Measurements from ENCODE around the gene SYNPO2.
A peak's percentile ranks its signal among the peaks of the same experiment; 100 is the strongest.

The SYNPO2 gene

DNA sequence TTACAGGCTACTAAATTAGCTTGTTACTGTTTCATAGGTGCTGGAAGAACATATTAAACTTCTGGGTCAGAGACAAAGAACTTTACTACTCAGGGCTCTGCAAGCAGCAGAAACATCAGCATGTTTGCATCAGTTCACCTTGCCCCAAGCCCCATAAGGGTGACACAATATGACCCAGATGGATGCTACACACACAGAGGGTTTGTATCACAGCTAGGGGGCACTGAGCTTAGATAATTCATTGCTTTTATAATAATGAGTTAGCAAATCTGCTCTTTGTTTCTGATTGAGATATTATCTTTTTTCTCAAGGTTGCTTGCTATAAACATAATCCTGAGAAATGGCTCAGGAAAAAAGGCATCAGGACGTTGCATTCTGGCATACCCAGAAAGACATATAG is 4.8 kb upstream of the SYNPO2 start:
- no peak for DNase-seq

DNA sequence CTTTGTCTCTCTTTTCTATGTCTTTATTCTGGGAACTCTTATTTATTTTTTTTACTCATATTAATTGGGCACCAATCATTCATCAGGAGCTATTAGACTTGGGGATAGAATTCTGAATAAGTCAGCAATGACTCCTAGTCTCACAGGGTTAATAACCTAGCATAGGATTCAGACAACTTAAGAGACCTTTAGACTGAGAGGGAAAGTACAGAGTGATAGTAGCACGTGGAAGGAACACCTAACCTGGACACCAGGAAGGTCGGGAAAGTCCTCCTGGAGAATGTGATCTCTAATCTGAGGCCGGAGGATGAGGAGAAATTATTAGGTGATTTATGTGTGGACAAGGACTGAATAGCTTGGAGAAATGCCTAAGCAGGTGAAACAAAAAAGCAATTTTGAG is 3.9 kb upstream of the SYNPO2 start:
- DNase-seq, result no peak

DNA sequence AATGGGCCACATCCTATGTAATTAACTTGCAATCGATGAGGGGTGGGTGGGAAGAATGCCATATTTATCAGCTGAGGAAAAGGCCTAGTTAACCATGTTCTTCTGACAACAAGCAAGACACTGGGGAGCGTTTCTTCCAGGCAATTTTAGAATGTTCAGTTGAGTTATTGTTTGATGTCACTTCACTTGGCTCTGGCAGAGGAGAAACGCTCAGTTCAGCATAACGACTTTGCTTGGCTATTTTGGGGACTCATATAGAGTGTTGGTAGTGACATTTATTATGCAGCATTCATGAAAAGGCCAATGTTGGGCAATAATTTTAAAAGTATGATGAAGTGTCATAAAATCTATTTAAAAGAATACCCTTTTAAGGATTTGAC is 648 bp downstream of the SYNPO2 start:
- DNase-seq, result no peak

DNA sequence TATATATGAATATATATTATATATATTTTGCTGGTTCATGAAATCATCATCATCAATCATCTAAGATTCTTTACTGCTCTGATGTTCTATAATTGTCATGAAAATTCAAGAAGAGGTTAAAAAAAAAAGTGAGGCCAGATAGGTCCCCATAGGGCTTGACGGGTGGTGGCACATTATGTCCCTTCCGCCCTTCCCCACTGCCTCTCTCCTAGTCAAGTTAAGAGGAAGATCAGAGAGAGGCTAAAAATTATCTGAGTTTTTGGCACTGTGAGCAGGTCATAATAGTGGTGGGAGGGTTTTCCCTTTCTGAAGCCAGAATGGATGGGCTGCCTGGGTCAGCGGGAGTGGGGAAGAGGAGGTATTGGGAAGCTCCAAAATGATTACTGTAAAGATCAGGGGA is 5.4 kb downstream of the SYNPO2 start:
- no peak for DNase-seq

DNA sequence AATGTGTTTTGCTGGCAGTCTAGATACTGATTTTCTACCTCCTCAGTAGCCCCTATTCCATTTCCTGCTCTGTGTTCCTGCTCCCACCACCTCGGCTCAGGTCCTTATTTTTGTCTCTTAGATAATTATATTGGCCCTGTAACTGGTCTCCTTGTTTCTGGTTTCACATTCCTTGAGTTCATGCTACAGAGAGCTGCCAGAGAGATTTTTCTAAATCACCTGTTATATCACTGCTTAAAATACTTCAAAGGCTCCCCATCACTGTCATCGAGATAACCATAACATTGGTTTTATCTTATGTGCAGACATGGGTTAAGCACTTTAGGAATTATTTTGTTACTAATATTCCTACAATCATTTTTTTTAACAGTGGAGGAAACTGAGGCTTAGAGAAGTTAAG is 9.6 kb downstream of the SYNPO2 start:
- DNase-seq, result no peak

DNA sequence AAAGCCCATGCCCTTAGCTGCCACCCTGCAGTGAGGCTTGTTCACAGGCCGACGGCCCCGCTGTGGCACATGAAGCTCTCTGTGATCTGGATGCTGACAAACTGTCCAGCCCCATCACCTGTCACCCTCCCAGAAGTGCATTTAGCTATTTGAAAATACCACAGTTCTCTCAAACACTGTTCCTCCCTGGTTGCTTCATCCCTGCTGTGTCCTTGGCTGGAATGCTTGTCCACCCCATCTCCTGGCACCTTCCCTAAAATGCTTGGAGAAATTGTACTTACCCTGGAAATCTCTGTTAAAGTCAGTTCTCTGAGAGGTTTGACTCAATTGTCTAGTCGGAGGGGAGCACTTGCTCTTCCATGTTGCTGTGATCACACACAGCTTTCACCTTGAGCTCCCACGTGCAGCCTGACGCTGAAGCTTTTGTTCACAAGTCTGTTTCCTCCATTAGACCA is 10.1 kb downstream of the SYNPO2 start:
- no peak for DNase-seq

DNA sequence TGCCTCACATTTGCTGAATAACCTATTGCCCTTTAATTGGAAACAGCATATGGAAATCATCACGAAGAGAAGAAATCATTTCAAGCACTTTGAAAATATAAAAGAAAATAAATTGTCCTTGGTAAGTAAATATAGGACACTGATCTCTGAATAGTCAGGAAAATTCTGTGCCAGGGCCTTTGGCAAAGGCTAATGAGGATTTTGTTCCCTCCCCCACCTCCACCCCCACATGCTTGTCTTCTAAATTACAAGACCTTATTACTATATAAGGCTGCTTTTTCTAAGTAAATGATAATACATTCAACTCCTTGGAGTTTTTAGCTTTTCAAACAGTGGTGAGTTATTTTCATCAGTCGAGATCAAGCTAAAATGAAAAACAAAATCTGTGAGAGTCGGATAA is 15.8 kb downstream of the SYNPO2 start:
- DNase-seq, result no peak

DNA sequence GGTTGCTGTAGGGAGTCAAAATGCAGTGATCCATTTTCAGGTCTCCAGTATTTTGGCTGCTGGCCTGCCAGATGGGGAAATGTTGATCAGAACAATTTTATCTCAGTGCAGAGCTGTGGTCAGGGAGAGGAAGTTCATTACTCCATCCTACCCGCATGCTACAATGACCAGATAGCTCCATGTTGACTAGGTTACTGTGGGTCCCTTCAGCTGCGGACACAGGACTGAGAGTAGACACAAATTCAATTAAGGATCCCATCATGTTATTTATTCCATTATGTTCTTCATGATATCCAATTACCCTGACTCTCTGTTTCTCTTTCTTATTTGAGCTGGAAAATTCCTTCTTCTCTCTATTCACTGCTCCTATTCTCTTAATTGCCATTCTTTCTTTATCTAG is 16.3 kb downstream of the SYNPO2 start:
- DNase-seq, result no peak

DNA sequence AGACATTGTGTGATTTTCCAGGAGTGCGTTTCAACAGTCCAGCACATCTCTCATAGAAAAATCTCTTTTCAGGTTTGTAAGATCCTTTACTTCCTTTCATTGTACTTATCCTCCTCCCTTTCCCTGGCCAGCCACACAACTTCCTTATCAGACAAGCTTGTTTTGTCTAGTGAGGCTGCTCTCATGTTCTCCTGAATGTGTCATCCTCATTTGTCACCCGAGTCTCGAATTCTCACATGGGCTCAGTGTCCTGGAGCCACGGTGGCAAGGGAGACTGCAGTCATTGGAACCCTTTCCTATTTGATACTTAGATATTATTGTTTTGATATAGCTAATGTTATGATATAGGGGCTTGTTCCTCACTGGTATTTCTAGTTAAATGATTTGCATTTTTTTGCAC is 16.9 kb downstream of the SYNPO2 start:
- no peak for DNase-seq

DNA sequence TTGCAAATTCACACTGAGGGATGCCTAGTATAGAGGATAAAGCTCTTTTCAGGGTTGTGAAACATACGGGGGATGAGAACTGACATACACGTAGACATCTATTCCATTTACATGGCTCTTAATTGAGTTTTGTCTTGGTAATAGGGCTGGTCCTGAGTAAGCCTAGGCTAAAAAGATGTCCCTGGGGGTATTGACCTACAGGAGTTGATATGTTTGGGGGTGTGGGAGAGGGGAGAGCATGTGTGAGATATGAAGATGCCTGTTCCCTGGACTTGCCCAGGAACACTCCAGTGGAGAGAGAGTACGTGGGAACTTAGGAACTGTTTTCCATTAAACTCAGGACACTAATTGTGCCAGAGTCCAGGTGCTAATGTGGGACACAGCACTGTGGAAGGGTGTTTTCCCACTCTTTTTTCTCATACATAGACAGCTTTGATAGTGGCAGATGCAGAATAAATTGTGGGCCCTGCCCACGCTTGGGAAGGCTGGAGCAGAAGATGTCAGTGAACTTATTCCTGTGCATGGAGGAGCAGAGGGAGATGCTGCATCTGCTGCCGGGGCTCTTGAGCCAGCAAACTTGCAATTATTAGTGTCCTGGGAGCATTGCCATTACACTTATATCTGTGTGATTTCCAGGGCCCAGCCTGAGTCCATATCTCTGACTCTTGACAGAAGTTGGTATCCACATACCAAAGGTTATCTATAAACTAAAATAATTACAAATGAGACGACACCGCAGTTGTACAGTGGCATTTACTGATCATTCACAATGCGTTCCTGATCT is 20.7 kb downstream of the SYNPO2 start:
- DNase-seq, result no peak

DNA sequence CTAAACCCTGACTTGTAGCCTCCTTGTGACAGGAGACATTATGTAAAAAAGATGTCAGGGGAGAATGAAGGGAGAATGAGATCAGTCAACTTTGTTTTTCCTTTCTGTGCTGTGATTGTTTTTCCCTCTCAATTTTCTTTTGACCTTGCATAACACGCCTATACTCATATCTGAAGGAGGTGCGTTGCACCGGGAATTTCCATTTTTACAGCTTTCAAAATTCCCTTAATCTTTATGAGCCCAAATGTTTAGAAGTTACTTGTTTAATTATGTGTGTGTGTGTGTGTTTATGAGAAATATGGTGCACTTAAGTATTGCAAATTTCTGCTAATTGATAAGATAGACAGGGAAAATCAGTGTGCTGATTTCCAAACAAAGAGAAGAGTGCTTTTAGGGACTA is 21.6 kb downstream of the SYNPO2 start:
- DNase-seq, result no peak

DNA sequence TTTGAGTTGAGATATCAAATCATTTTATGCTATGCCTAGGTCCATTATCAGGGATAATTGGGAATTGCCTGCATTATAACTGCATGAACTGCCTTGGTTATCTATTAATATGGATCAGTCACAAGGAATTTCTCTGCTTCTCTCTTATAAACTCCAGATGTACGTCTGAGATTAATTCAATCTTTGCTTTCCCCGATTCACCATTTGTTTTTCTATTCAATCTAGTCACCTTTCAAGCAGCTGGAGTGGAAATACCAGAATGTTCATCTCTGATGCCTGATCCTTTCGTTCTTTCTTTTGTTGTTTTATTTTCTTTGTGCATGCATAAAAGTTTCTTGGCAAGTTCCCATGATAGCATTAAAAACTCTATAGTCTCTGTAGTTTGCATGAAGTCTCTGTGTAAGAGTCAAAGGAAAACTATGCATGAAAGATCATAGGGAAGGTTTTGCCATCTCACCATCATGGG is 22.6 kb downstream of the SYNPO2 start:
- DNase-seq, result no peak

DNA sequence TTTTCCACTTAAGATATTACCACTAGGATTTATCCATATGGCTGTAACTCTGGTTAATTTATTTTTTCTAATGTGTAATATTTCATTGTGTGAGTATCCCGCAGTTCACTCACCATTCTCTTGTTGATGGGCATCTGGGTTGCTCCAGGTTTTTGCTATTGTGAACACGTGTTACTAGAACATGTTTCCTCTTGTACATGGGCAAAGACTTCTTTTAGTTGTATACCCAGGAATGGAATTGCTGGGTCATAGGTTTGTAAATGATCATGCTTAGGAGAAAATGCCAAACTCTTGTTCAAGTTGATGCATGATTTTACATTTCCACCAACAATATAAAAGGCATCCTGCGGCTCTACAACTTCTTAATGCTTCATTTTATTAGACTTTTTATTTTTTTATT is 26.8 kb downstream of the SYNPO2 start:
- no peak for DNase-seq

DNA sequence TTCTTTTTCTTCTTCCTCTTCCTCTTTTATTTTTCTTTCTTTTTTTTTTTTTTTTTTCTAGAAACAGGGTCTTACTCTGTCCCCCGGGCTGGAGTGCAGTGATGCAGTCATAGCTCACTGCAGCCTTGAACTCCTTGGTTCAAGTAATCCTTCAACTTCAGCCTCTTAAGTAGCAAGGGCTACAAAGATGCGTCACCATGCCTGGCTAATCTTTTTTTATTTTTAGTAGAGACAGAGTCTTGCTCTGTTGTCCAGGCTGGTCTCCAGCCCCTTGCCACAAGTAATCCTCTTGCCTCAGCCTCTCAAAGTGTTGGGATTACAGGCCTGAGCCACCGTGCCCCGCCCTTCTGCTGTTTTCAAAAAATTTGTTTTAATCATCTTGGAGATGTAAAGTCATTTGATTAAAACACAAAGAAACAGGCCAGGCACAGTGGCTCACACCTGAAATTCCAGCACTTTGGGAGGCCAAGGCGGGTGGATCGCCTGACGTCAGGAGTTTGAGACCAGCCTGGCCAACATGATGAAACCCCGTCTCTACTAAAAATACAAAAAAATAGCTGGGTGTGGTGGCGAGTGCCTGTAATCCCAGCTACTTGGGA is 28.1 kb downstream of the SYNPO2 start:
- DNase-seq, result no peak

DNA sequence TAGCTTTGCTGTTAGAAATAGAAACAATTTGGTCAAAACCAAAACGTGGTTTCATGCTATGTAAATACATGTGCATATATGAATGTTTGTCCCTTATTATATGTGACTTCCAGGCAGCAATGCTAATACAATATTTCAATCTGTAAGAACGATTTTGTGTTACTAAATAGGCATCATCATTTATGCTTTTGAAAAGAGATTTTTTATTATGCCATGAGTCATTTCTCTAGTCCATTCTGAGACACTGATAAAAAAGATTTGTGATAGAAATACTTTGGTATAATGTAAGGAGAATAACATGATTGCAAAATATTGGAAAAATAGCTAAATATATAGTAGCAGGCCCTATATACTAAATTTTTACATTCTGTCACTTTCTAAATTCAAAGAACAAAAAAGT is 28.9 kb downstream of the SYNPO2 start:
- DNase-seq, result no peak

DNA sequence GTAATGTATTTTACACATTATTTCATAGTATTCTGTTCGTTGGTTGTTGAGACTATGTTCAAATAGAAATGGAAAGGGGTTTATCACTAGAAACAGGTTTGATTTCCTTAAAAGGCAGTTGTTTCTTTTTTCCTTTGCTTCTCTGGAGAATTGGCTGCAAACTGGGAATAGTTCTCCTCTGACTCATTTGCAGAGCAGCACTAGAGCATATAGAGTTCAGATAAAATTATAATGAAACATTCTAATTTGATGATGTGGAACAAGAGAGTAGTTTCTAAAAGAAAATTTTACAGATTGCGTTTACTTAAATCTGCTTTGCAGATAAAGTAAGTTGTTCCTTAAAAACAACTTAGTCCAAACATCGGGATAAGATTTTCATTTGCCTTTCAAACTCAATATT is 29.7 kb downstream of the SYNPO2 start:
- no peak for DNase-seq

DNA sequence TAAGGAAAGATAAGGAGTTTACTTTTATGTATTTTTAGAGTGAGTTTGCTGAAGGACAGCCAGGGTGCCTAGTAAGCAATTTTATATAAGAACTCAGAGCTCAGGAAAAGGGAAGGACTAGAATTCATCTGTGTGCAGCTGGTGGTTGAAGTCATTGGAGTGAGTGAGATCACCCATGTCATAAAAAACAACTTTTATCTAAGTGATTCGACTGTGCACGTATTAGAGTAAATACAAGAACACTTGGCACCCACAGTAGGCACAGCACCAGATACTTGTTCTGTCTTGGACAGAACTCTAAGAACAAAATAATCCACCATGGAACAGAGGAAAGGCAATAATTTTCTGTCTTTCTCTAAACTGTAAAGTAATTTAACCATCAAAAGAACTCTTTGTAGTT is 31.6 kb downstream of the SYNPO2 start:
- DNase-seq, result no peak

DNA sequence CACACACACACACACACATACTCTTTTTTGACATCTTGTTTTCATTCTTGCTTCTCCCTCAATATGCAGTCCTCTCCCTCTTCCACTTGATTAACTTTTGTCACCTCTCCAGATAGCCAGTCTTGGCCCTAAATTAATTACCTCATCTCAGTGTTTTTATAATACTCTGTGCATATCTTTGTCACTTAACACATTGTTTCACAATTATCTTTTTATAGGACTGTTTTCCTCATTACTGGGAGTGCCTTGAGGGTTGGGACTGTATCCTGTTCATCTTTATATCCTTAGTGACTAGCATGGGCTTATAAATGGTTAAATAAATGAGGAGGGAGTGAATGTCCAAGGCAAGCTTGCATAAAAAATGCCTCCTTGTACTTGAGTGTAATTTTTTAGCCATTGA is 33.1 kb downstream of the SYNPO2 start:
- DNase-seq, result no peak

DNA sequence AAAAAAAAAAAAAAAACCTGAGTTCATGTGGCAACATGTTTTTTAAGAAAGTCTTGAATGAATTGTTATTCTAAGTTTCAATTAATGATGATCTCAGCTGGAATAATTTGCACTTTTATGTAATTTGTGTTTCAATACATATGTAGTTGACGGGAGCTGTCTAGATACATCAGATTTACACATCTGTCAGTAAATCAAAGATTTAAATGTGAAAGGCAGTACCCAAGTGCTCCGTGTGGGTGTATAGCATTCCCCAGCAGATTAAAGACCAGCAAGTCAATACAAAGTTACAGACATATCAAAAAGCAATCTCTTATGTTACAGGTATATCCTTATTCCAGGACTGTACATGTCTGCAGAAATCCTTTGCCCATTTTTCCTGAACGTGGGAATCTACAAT is 35.2 kb downstream of the SYNPO2 start:
- DNase-seq, result no peak

DNA sequence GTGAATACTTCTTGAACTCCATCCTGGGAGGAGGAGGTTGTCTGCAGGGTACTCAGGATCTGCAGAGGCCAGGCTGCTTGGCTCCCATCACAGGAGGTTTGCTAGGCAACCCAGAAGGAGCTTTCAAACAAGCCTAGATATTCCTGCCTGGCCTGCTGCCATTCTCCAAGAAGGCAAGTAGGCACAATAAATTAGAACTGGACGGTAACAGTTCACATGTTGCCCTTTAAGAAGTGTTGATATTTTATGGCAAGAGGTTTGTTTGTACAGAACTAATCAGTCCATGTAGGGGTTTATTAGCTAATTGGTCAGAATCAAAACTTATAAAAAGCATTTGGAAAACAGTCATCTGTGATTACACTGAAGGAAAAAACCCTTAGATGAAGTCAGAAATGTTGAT is 39.3 kb downstream of the SYNPO2 start:
- no peak for DNase-seq

DNA sequence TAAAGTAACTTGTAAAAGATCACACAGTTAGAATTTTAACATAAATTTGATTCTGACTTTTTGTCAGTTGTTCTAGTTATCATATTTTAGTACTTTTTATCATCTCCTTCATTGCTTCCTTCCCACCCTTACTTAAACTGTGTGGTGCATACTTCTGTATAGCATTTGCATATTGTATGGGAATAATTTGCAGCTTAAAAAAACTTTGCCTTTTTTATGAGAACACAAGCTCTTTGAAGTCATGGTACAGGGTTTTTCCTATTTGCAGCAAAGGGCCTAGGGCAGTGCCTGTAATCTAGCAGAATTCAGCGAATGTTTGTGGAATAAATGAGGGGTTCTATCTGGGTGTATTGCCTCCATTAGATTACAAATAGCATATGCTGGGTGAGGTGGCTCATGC is 41.6 kb downstream of the SYNPO2 start:
- no peak for DNase-seq

DNA sequence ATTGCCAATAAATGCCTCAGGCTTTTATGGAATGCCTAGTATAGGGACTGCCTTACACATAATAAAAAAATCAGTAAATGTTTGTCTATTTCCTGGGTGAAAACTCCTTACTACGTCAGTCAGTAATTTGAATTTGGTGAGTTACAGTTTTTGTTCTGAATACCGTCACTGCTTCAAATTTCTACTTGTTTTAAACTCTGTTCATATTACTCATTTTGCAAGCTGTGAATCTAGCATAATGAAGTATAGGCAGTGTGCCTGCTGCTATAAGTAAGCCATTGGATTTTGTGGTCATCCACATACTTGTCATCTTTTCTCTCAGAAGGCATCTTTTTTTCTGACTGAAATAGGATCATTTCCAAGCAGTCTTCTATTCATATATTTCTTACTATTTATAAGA is 43.1 kb downstream of the SYNPO2 start:
- DNase-seq, result no peak

DNA sequence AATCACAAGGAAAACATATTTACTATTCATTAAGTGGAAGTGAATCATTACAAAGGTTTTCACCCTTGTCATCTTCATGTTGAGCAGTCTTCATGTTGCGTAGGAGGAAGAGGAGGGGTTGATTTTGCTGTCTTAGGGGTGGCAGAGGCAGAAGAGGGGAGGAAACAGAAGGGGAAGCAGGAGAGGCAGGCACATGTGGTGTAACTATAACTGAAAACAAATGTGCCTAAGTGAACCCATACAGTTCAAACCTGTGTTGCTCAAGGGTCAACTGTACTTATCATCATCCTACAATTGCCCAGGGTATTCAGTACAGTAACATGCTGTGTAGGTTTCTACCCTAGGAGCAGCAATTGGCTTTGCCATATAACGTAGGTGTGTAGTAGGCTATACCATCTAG is 47.2 kb downstream of the SYNPO2 start:
- DNase-seq, result peak; percentile 21

DNA sequence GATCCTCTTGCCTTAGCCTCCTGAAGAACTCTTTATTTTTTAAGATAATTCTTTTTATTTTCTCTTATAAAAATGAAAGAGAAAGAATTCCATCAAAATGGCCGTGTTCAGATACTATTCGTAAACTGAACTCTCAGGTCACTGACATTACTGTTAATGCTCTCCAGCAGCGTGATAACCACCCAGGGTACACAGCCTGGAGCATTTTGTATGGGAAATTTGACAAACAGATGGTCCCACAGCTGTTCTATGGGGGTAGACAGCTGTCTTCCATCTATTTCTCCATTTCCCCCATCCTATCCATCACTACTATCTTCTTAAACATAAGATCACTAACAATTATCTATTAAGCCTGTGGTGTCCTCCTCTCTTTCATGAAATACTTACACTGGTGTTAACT is 47.8 kb downstream of the SYNPO2 start:
- DNase-seq, result no peak

DNA sequence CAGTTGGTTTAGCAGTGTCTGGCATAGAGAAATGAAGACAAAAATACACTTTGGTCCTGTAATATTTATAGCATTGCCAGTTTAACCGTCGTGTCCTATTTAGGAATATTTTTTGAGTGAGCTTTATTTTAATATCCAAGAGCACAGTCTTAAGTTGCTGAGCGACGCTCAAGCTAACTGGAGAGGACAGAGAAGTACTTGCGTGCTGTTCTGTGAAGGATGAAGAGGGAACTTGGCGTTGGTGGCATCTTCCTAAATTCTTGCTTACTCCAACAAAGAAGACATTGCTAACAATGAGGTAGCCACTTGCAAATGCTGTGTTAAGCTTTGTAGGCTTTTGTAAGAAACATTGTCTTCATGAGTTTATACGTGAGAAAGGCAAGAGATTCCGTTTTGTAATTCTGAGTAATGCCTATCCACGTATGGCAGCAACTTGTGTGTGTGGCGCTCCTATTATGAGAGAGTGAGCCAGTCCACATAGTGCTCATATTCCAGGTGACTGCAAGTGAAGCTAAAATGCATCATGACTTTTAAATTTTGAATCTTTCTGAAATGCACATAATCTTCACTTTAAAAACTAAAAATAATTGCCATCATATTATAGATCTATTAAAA is 50.6 kb downstream of the SYNPO2 start:
- DNase-seq, result no peak

Data from GDM1 (cell line).